NT2/D1 (cell line): ENCODE data around the gene FOXRED1.

ENCODE experiments used
- DNase-seq: peaks from one replicate; pipeline ENCODE4 v3.0.0-alpha.2; 2011; ENCODE audit warnings: low read depth, low spot score
- H3K27me3 ChIP-seq: 2 replicates; pipeline ENCODE4 v1.6.0; 2011; ENCODE audit warnings: mild to moderate bottlenecking; ENCODE audit not compliant: insufficient read length, insufficient read depth
- H3K36me3 ChIP-seq: 2 replicates; pipeline ENCODE4 v1.6.1; 2011; ENCODE audit warnings: mild to moderate bottlenecking, low read length, mixed read lengths; ENCODE audit not compliant: insufficient read depth, insufficient read length
- H3K4me1 ChIP-seq: 2 replicates; pipeline ENCODE4 v1.5.1; 2011; ENCODE audit not compliant: insufficient read depth, insufficient read length
- H3K4me3 ChIP-seq: 2 replicates; pipeline ENCODE4 v1.5.1; 2011; ENCODE audit warnings: low read depth; ENCODE audit not compliant: insufficient read length
- H3K9ac ChIP-seq: 2 replicates; pipeline ENCODE4 v1.6.0; 2011; ENCODE audit warnings: low read depth; ENCODE audit not compliant: insufficient read length
- H3K9me3 ChIP-seq: 2 replicates; pipeline ENCODE4 v1.5.1; 2011; ENCODE audit warnings: mild to moderate bottlenecking, low read length; ENCODE audit not compliant: insufficient read depth
- SUZ12 ChIP-seq: IDR thresholded peaks from 2 replicates; pipeline ENCODE4 v1.6.1; 2011; ENCODE audit not compliant: insufficient read length, insufficient read depth; ENCODE audit errors: extremely low read depth
- YY1 ChIP-seq: IDR thresholded peaks from 2 replicates; pipeline ENCODE4 v1.6.1; 2011; ENCODE audit not compliant: insufficient read length, insufficient read depth
- ZNF274 ChIP-seq: IDR thresholded peaks from 2 replicates; pipeline ENCODE4 v1.6.1; 2011; ENCODE audit warnings: mild to moderate bottlenecking, low read depth, low read length

FOXRED1 gene

GRCh38 chr11:126311401-126312291 lies 42.7 kb downstream of the FOXRED1 start:
- no peak for DNase-seq
- Histone ChIP-seq H3K4me1 (no peaks in the 10 kb centered on the region), H3K9ac (no peak overlapping the region), H3K36me3 (peaks cover 12% of the 10 kb centered on the region), H3K27me3 (no peaks in the 10 kb centered on the region), H3K9me3 (no peaks in the 10 kb centered on the region), H3K4me3 (no peak overlapping the region)
- TF ChIP-seq YY1, result no peak
- no peak for TF ChIP-seq SUZ12
- no peak for TF ChIP-seq ZNF274

DNA sequence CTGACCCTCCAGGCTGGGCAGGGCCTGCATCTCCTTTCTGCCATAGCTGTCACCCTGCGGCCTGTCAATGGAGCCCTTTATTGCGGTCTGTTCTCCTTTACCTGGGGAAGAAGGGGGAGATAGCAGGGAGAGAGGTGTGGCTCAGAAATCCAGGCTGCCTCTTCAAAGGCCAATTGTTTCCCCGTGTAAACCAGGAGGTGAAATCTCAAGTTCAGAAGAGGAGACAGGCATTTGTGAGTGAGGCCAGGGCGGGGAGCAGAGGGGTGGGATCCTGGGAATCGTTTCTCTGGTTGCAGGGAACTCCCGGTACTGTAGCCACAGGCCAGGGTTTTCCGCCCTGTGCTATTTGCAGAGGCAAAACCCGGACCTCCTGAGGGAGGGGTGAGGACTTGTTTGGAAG lies 44.0 kb downstream of the FOXRED1 start:
- H3K4me3 ChIP-seq, result no peak overlapping the region
- no peaks in the 10 kb centered on the region for H3K9me3 ChIP-seq
- H3K27me3 ChIP-seq, result no peaks in the 10 kb centered on the region
- no peak overlapping the region for H3K9ac ChIP-seq
- TF ChIP-seq YY1 (no peak), SUZ12 (no peak), ZNF274 (no peak)
- no peaks in the 10 kb centered on the region for H3K4me1 ChIP-seq
- peaks cover 8% of the 10 kb centered on the region for H3K36me3 ChIP-seq
- no peak for DNase-seq

- Histone ChIP-seq H3K4me3 (no peak overlapping the region), H3K9ac (no peak overlapping the region), H3K36me3 (peaks cover 8% of the 10 kb centered on the region), H3K4me1 (no peaks in the 10 kb centered on the region), H3K9me3 (no peaks in the 10 kb centered on the region), H3K27me3 (no peaks in the 10 kb centered on the region)
- TF ChIP-seq ZNF274 (no peak), YY1 (no peak), SUZ12 (no peak)
- no peak for DNase-seq
Observed at GRCh38 chr11:126313826-126314225, 44.9 kb downstream of the FOXRED1 start.

GRCh38 chr11:126317432-126317755 lies 48.4 kb downstream of the FOXRED1 start:
- no peaks in the 10 kb centered on the region for H3K4me1 ChIP-seq
- no peak overlapping the region for H3K4me3 ChIP-seq

GRCh38 chr11:126317756-126318573 lies 49.0 kb downstream of the FOXRED1 start:
- Histone ChIP-seq H3K4me1 (no peaks in the 10 kb centered on the region), H3K9me3 (no peaks in the 10 kb centered on the region), H3K27me3 (no peaks in the 10 kb centered on the region), H3K4me3 (no peak overlapping the region), H3K9ac (no peak overlapping the region), H3K36me3 (peaks cover 4% of the 10 kb centered on the region)
- TF ChIP-seq ZNF274 (no peak), SUZ12 (no peak), YY1 (no peak)
- no peak for DNase-seq

More at GRCh38 chr11:126317432-126317755, 48.4 kb downstream of the FOXRED1 start:
- no peak overlapping the region for H3K9ac ChIP-seq
- no peak for DNase-seq
- H3K9me3 ChIP-seq, result no peaks in the 10 kb centered on the region
- peaks cover 4% of the 10 kb centered on the region for H3K36me3 ChIP-seq
- TF ChIP-seq YY1 (no peak), ZNF274 (no peak), SUZ12 (no peak)
- no peaks in the 10 kb centered on the region for H3K27me3 ChIP-seq

- no peak for TF ChIP-seq SUZ12
- TF ChIP-seq YY1, result no peak
- TF ChIP-seq ZNF274, result no peak
- H3K9me3 ChIP-seq, result no peaks in the 10 kb centered on the region
- H3K36me3 ChIP-seq, result peaks cover 3% of the 10 kb centered on the region
- no peak for DNase-seq
- no peaks in the 10 kb centered on the region for H3K27me3 ChIP-seq
- H3K4me3 ChIP-seq, result no peak overlapping the region
- no peaks in the 10 kb centered on the region for H3K4me1 ChIP-seq
- H3K9ac ChIP-seq, result no peak overlapping the region
Observed at GRCh38 chr11:126318574-126319373, 49.8 kb downstream of the FOXRED1 start.
